Activated B cell treated with CpG ODN at 0.5 μM for 24 hours (primary cell): Measurements from ENCODE around the gene SERPINA1. TPM values are rescaled to one million over a fixed set of nuclear protein-coding genes. Genes with fewer than 3 reads are reported as not detected.

ENCODE experiments used
- ATAC-seq: fragments of 200-7000 bp; cut with Tn5 transposase; one replicate; pipeline ENCODE4 v1.10.0; 2021; ENCODE audit warnings: low read depth, mild to moderate bottlenecking, moderate library complexity
- CTCF ChIA-PET: fragments of 350-600 bp; sonication (Branson Sonifier 250); formaldehyde crosslinking; loops from one replicate; lab custom pipeline; 2021; ENCODE audit warnings: antibody characterized with exemption; lab: Charles Lee
- POLR2A ChIA-PET: fragments of 350-600 bp; sonication (Branson Sonifier 250); formaldehyde crosslinking; loops from one replicate; lab custom pipeline; 2021; ENCODE audit warnings: antibody characterized with exemption; lab: Charles Lee
- DNase-seq: peaks from one replicate; pipeline ENCODE4 v3.0.0; 2022
- H3K27ac Mint-ChIP-seq: one replicate; pipeline ENCODE4 v1.8.0; 2020; ENCODE audit warnings: mixed read lengths
- H3K27me3 Mint-ChIP-seq: one replicate; pipeline ENCODE4 v1.8.0; 2021; ENCODE audit warnings: mixed read lengths
- H3K36me3 Mint-ChIP-seq: one replicate; pipeline ENCODE4 v1.8.0; 2021; ENCODE audit warnings: low read depth, mixed read lengths
- H3K4me1 Mint-ChIP-seq: one replicate; pipeline ENCODE4 v1.8.0; 2021; ENCODE audit warnings: mixed read lengths
- H3K4me3 Mint-ChIP-seq: one replicate; pipeline ENCODE4 v1.8.0; 2020; ENCODE audit warnings: mild to moderate bottlenecking, mixed read lengths
- H3K9me3 Mint-ChIP-seq: one replicate; pipeline ENCODE4 v1.8.0; 2020; ENCODE audit warnings: mixed read lengths
- CTCF ChIP-seq: fragments of 200-600 bp; IDR thresholded peaks from one replicate; pipeline ENCODE4 v1.8.0; 2022; ENCODE audit warnings: antibody characterized with exemption, mild to moderate bottlenecking
- intact Hi-C: fragments of 100-400 bp; cut with micrococcal nuclease; formaldehyde crosslinking; loops from one replicate; pipeline ENCODE4 v1.15.1; 2024
- total RNA-seq: library from RNA; stranded (reverse); gene quantifications from 2 replicates; pipeline ENCODE4 v1.2.3, GENCODE V29; 2022

Gene SERPINA1
- total RNA-seq, 1 donor from 2014 or later = 0.31 TPM

GRCh38 chr14:94330432-94330831, 58.0 kb downstream of the SERPINA1 start:
- Mint-ChIP-seq H3K9me3 (peaks cover 2% of the 10 kb centered on the region), H3K4me1 (no peaks in the 10 kb centered on the region), H3K4me3 (no peak overlapping the region), H3K27me3 (peaks cover 2% of the 10 kb centered on the region), H3K27ac (no peak overlapping the region), H3K36me3 (no peaks in the 10 kb centered on the region)
- ATAC-seq (no peak), DNase-seq (no peak)
- ChIA-PET POLR2A (no interaction called here), CTCF (no interaction called here)
- no peak for TF ChIP-seq CTCF
- intact Hi-C loops = no loop called here

GRCh38 chr14:94329857-94330256, 58.5 kb downstream of the SERPINA1 start:
- Mint-ChIP-seq H3K4me1 (no peaks in the 10 kb centered on the region), H3K36me3 (no peaks in the 10 kb centered on the region), H3K27ac (no peak overlapping the region), H3K4me3 (no peak overlapping the region), H3K9me3 (peaks cover 2% of the 10 kb centered on the region), H3K27me3 (no peaks in the 10 kb centered on the region)
- intact Hi-C loops = no loop called here
- TF ChIP-seq CTCF = no peak
- ATAC-seq = no peak
- CTCF ChIA-PET = no interaction called here
- POLR2A ChIA-PET = no interaction called here
- no peak for DNase-seq

- POLR2A ChIA-PET = no interaction called here
- TF ChIP-seq CTCF = no peak
- no peak for ATAC-seq
Observed at GRCh38 chr14:94328196-94328595, 60.2 kb downstream of the SERPINA1 start.

More at GRCh38 chr14:94328196-94328595, 60.2 kb downstream of the SERPINA1 start:
- peaks cover 2% of the 10 kb centered on the region for H3K9me3 Mint-ChIP-seq
- intact Hi-C loops = no loop called here
- no peak for DNase-seq
- no peak overlapping the region for H3K27ac Mint-ChIP-seq
- no peak overlapping the region for H3K4me3 Mint-ChIP-seq
- CTCF ChIA-PET = no interaction called here
- H3K27me3 Mint-ChIP-seq = no peaks in the 10 kb centered on the region
- no peaks in the 10 kb centered on the region for H3K36me3 Mint-ChIP-seq
- H3K4me1 Mint-ChIP-seq = no peaks in the 10 kb centered on the region

Other genes starting within 250 kb of the SERPINA1 start
- gene PPP4R4, start 214.3 kb downstream of the SERPINA1 start, total RNA-seq = 0.22 TPM in 1 of 2 replicates, not detected in the other
- gene SERPINA10, start 95.3 kb downstream of the SERPINA1 start, total RNA-seq = not detected in 2 replicates
- not detected in 2 replicates for gene SERPINA6, start 65.3 kb downstream of the SERPINA1 start, total RNA-seq
- not detected in 2 replicates for gene SERPINA2, start 21.9 kb downstream of the SERPINA1 start, total RNA-seq
- not detected in 2 replicates for gene SERPINA11, start 64.2 kb upstream of the SERPINA1 start, total RNA-seq
- 0.24 and 0.40 TPM in 2 replicates for gene SERPINA9, start 87.6 kb upstream of the SERPINA1 start, total RNA-seq
- gene SERPINA12, start 120.9 kb upstream of the SERPINA1 start, total RNA-seq = not detected in 2 replicates
- gene SERPINA4, start 172.8 kb upstream of the SERPINA1 start, total RNA-seq = not detected in 2 replicates
- not detected in 2 replicates for gene SERPINA5, start 192.8 kb upstream of the SERPINA1 start, total RNA-seq
- not detected in 2 replicates for gene SERPINA3, start 223.8 kb upstream of the SERPINA1 start, total RNA-seq